Measurements from ENCODE around the gene LDLRAD4. TPM values are rescaled to one million over a fixed set of nuclear protein-coding genes. Genes with fewer than 3 reads are reported as not detected.

LDLRAD4 gene
- total and polyA plus RNA-seq, 2 donors (not counting 1 experiment from before 2014, with no cell fraction given), result 13.9 to 35.7 TPM

DNA sequence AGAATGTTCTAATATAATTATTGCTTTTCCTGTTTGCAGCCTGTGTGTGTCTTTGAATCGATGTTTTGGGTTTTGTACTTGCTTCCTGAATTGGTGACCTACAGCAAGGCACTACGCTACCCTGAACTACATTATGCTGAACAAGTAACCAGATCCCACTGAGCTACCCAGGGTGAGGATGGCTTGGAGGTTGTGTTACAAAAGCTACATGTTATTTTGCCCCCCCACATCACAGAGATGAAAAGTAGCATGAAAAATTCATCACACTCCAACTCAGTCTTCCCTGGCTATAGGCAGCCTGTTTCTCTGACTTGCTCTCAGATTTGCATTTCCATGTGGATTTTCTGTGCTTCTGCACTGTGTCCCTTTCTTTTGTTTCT is 162.1 kb downstream of the LDLRAD4 start:
- no peak for TF ChIP-seq CTCF (IDR thresholded peaks at IDR 0.05)
- TF ChIP-seq EZH2 (IDR thresholded peaks at IDR 0.05; ENCODE audit: borderline replicate concordance, insufficient read depth, low read depth, low read length, poor library complexity, severe bottlenecking), result no peak
- no peak overlapping the region for H3K4me3 Mint-ChIP-seq
- no peak for ATAC-seq (ENCODE audit: low read depth)

DNA sequence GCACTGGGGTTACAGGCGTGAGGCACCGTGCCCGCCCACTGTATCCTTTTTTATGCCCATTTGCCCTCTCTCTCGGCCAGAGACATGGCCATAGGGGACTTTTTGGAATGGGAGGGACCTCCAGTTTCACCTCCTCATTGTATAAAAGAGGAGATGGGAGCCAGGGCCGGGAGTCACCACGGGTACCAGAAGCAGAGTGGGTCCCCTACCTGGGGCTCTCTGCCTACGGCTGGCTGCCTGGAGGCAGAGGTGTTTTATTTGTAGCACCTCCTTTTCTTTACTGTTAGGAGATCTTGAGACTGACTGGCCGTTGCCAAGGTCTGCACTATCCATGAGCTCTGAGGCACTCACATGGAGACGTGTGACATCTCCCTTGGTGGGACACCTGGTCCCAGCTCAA is 162.8 kb downstream of the LDLRAD4 start:
- ChIA-PET POLR2A (no interaction called here), CTCF (no interaction called here)
- peak overlapping the region; percentile 83 for H3K4me2 ChIP-seq (replicated peaks; ENCODE audit: low read depth, low read length, poor library complexity, severe bottlenecking)
- H3K36me3 ChIP-seq (replicated peaks in 1 of 2; ENCODE audit: control extremely low read depth in 1 of 2, control insufficient read depth in 1 of 2, extremely low read depth in 1 of 2, insufficient read depth in 2 of 2, low read length in 1 of 2), result no peaks in the 10 kb centered on the region
- peak overlapping the region; percentile 75 for H2AFZ ChIP-seq (ENCODE audit: insufficient read depth, low read depth, low read length, poor library complexity, severe bottlenecking)
- 78% methylated on average over 7 of the region's 9 CpGs for WGBS (ENCODE audit: insufficient coverage)
- no peak for TF ChIP-seq CTCF (IDR thresholded peaks at IDR 0.05)
- TF ChIP-seq EZH2 (IDR thresholded peaks at IDR 0.05; ENCODE audit: borderline replicate concordance, insufficient read depth, low read depth, low read length, poor library complexity, severe bottlenecking), result no peak
- peak overlapping the region; percentile 18 to 61 (median 40) for H3K4me3 ChIP-seq (ENCODE audit: control extremely low read depth in 1 of 5, extremely low read depth in 1 of 5, insufficient read depth in 1 of 5, low read depth in 2 of 5, low read length in 4 of 5)
- Mint-ChIP-seq H3K27me3 (no peaks in the 10 kb centered on the region), H3K4me1 (peaks cover 28% of the 10 kb centered on the region), H3K9me3 (ENCODE audit: insufficient read depth) (no peaks in the 10 kb centered on the region), H3K4me3 (peak overlapping the region; percentile 82), H3K27ac (peak overlapping the region; percentile 80)
- no peaks in the 10 kb centered on the region for H3K79me2 ChIP-seq (ENCODE audit: control insufficient read depth, insufficient read depth, low read length)
- peak overlapping the region; percentile 53 to 79 for H3K27ac ChIP-seq (ENCODE audit: low read length in 2 of 2)
- no peaks in the 10 kb centered on the region for H3K9me3 ChIP-seq (ENCODE audit: control extremely low read depth in 1 of 3, control insufficient read depth in 2 of 3, insufficient read depth in 1 of 3, low read length in 2 of 3)
- H3K27me3 ChIP-seq (replicated peaks in 1 of 4; ENCODE audit: control extremely low read depth in 1 of 4, control insufficient read depth in 3 of 4, insufficient read depth in 4 of 4, low read length in 3 of 4), result no peaks in the 10 kb centered on the region
- no peaks in the 10 kb centered on the region for H4K20me1 ChIP-seq (ENCODE audit: control insufficient read depth, insufficient read depth, low read length, poor library complexity, severe bottlenecking)
- ATAC-seq (ENCODE audit: low read depth) (no peak), DNase-seq (no peak)
- peaks cover 16 to 24% of the 10 kb centered on the region in 2 donors for H3K4me1 ChIP-seq (ENCODE audit: control insufficient read depth in 2 of 2, insufficient read depth in 2 of 2, low read length in 2 of 2)
- intact Hi-C loops (cut with micrococcal nuclease), result loop anchor here (5.0 to 10.0 kb wide), 2 partner anchors 153 to 231 kb away; no protein-coding TSS in a partner anchor
- peak overlapping the region; percentile 73 for H3K9ac ChIP-seq (ENCODE audit: low read length)

More for the DNA sequence above, 162.1 kb downstream of the LDLRAD4 start:
- Histone ChIP-seq H3K9ac (ENCODE audit: low read length) (no peak overlapping the region), H3K4me3 (ENCODE audit: control extremely low read depth in 1 of 5, extremely low read depth in 1 of 5, insufficient read depth in 1 of 5, low read depth in 2 of 5, low read length in 4 of 5) (no peak overlapping the region), H3K4me1 (ENCODE audit: control insufficient read depth in 2 of 2, insufficient read depth in 2 of 2, low read length in 2 of 2) (peaks cover 16 to 24% of the 10 kb centered on the region in 2 donors), H3K27ac (ENCODE audit: low read length in 2 of 2) (no peak overlapping the region), H3K9me3 (ENCODE audit: control extremely low read depth in 1 of 3, control insufficient read depth in 2 of 3, insufficient read depth in 1 of 3, low read length in 2 of 3) (no peaks in the 10 kb centered on the region), H3K36me3 (replicated peaks in 1 of 2; ENCODE audit: control extremely low read depth in 1 of 2, control insufficient read depth in 1 of 2, extremely low read depth in 1 of 2, insufficient read depth in 2 of 2, low read length in 1 of 2) (no peaks in the 10 kb centered on the region), H3K4me2 (replicated peaks; ENCODE audit: low read depth, low read length, poor library complexity, severe bottlenecking) (no peak overlapping the region), H2AFZ (ENCODE audit: insufficient read depth, low read depth, low read length, poor library complexity, severe bottlenecking) (no peak overlapping the region), H4K20me1 (ENCODE audit: control insufficient read depth, insufficient read depth, low read length, poor library complexity, severe bottlenecking) (no peaks in the 10 kb centered on the region), H3K79me2 (ENCODE audit: control insufficient read depth, insufficient read depth, low read length) (no peaks in the 10 kb centered on the region), H3K27me3 (replicated peaks in 1 of 4; ENCODE audit: control extremely low read depth in 1 of 4, control insufficient read depth in 3 of 4, insufficient read depth in 4 of 4, low read length in 3 of 4) (no peaks in the 10 kb centered on the region)
- CTCF ChIA-PET, result no interaction called here
- WGBS (ENCODE audit: insufficient coverage), result no CpG with 5 or more reads among the region's 2 CpGs
- H3K4me1 Mint-ChIP-seq, result peaks cover 30% of the 10 kb centered on the region
- no peak overlapping the region for H3K27ac Mint-ChIP-seq
- H3K9me3 Mint-ChIP-seq (ENCODE audit: insufficient read depth), result no peaks in the 10 kb centered on the region
- H3K27me3 Mint-ChIP-seq, result no peaks in the 10 kb centered on the region
- POLR2A ChIA-PET, result no interaction called here
- no peak for DNase-seq
- intact Hi-C loops (cut with micrococcal nuclease), result loop anchor here (5.0 to 10.0 kb wide), 2 partner anchors 154 to 232 kb away; no protein-coding TSS in a partner anchor
